Tibial nerve (tissue), 4 donors: ENCODE data around the gene ADCY4. TPM values are rescaled to one million over a fixed set of nuclear protein-coding genes. Genes with fewer than 3 reads are reported as not detected.
A peak's percentile ranks its signal among the peaks of the same experiment; 100 is the strongest.

ENCODE experiments used
- DNase-seq, 2 donors: peaks; one replicate each; pipeline ENCODE4 v3.0.0-alpha.2; 2019; ENCODE audit warnings: low spot score in 2 of 2
- H3K27ac ChIP-seq, 4 donors: fragments of 200-600 bp; sonication (generic) in 3 of 4; one replicate each; pipeline ENCODE4 v1.5.1; 2017 to 2019; ENCODE audit warnings: mild to moderate bottlenecking in 1 of 4
- H3K27me3 ChIP-seq, 2 donors: fragments of 200-600 bp; sonication (generic) in 1 of 2; one replicate each; pipeline versions ENCODE4 v1.5.1 to v1.6.0; 2017 to 2019
- H3K36me3 ChIP-seq, 3 donors: fragments of 200-600 bp; sonication (generic); one replicate each; pipeline ENCODE4 v1.5.1; 2018 to 2019
- H3K4me1 ChIP-seq, 4 donors: fragments of 200-600 bp; sonication (generic) in 3 of 4; one replicate each; pipeline ENCODE4 v1.5.1; 2017 to 2019
- H3K4me3 ChIP-seq, 4 donors: fragments of 200-600 bp; sonication (generic) in 3 of 4; one replicate each; pipeline ENCODE4 v1.5.1; 2017 to 2019; ENCODE audit warnings: mild to moderate bottlenecking in 1 of 4, moderate library complexity in 1 of 4
- H3K9me3 ChIP-seq, 4 donors: fragments of 200-600 bp; sonication (generic) in 3 of 4; one replicate each; pipeline ENCODE4 v1.5.1; 2017 to 2019
- EP300 ChIP-seq, 2 donors: sonication (generic); formaldehyde crosslinking; IDR thresholded peaks; one replicate each; pipeline ENCODE4 v1.6.1; 2017; ENCODE audit warnings: antibody characterized with exemption in 2 of 2, mild to moderate bottlenecking in 1 of 2
- POLR2A ChIP-seq, 2 donors: fragments of 450-650 bp; IDR thresholded peaks; one replicate each; pipeline ENCODE4 v1.6.1; 2017; ENCODE audit warnings: antibody characterized with exemption in 2 of 2, mild to moderate bottlenecking in 2 of 2, moderate library complexity in 2 of 2
- WGBS, 2 donors: methylation state at CpG; one replicate each; pipeline ENCODE4 v1.1.5; 2018; 5-methylcytosine and 5-hydroxymethylcytosine counted together
- total RNA-seq, 4 donors: library from RNA; depleted of rRNA; stranded (reverse); fragments of >200 nt; gene quantifications; one replicate each; pipeline ENCODE4 v1.1.0, GENCODE V29; 2016
- TF ChIP-seq, protein P1 (sequence below), 5 experiments: fragments of 200-600 bp in 3 of 5; fragments of 450-650 bp in 2 of 5; sonication (generic) in 3 of 5; IDR thresholded peaks; one replicate each; pipeline ENCODE4 v1.5.1; 2016 to 2019; ENCODE audit warnings: antibody characterized with exemption in 5 of 5, mild to moderate bottlenecking in 3 of 5, moderate library complexity in 2 of 5

The ADCY4 gene
- total RNA-seq, 4 donors from 2014 or later: 32.0 to 68.1 (median 53.2) TPM

DNA sequence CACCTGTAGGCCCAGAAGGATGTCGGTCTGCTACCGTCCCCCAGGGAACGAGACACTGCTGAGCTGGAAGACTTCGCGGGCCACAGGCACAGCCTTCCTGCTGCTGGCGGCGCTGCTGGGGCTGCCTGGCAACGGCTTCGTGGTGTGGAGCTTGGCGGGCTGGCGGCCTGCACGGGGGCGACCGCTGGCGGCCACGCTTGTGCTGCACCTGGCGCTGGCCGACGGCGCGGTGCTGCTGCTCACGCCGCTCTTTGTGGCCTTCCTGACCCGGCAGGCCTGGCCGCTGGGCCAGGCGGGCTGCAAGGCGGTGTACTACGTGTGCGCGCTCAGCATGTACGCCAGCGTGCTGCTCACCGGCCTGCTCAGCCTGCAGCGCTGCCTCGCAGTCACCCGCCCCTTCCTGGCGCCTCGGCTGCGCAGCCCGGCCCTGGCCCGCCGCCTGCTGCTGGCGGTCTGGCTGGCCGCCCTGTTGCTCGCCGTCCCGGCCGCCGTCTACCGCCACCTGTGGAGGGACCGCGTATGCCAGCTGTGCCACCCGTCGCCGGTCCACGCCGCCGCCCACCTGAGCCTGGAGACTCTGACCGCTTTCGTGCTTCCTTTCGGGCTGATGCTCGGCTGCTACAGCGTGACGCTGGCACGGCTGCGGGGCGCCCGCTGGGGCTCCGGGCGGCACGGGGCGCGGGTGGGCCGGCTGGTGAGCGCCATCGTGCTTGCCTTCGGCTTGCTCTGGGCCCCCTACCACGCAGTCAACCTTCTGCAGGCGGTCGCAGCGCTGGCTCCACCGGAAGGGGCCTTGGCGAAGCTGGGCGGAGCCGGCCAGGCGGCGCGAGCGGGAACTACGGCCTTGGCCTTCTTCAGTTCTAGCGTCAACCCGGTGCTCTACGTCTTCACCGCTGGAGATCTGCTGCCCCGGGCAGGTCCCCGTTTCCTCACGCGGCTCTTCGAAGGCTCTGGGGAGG is 23.9 kb downstream of the ADCY4 start, which contains the start of gene LTB4R:
TSS of gene LTB4R (plus strand) at position 857 of the 959 bp plus-strand sequence. CDS start 4,150 bp downstream, outside the sequence.
- peaks cover 0 to 21% (median 17%) of the 10 kb centered on the region in 3 donors for H3K36me3 ChIP-seq
- WGBS, 2 donors: 11 to 24% methylated on average over 25 to 54 of the region's 99 CpGs
- H3K4me1 ChIP-seq: peaks cover 0 to 72% (median 30%) of the 10 kb centered on the region in 4 donors

DNA sequence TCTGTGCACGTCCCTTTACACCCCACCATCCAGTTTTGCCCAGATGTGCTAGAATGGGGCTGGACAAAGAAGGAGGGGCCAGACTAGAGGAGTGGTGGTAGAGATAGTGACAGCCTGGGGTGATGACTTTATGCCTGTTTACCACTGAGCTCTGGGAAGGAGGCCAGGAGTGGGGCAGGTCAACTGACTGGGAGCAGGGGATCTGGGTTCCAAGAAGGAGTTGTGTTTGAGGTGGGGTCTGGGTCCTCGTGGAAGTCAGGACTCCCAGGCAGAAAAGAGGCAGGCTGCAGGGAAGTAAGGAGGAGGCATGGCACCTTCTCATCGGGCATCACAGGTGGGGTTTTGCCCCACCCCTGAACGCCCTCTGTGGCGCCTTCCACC is 24.6 kb downstream of the ADCY4 start:
- Histone ChIP-seq H3K9me3 (no peaks in the 10 kb centered on the region), H3K27ac (peak overlapping the region in 3 of 4 donors; percentile 0 to 90 (median 79)), H3K36me3 (peaks cover 0 to 28% (median 23%) of the 10 kb centered on the region in 3 donors), H3K4me3 (peak overlapping the region; percentile 41 to 76 (median 58)), H3K4me1 (peaks cover 0 to 68% (median 30%) of the 10 kb centered on the region in 4 donors), H3K27me3 (no peaks in the 10 kb centered on the region)
- no peak for DNase-seq
- WGBS, 2 donors: 35 to 85% methylated on average over 1 to 4 of the region's 5 CpGs
- TF ChIP-seq, protein P1, sequence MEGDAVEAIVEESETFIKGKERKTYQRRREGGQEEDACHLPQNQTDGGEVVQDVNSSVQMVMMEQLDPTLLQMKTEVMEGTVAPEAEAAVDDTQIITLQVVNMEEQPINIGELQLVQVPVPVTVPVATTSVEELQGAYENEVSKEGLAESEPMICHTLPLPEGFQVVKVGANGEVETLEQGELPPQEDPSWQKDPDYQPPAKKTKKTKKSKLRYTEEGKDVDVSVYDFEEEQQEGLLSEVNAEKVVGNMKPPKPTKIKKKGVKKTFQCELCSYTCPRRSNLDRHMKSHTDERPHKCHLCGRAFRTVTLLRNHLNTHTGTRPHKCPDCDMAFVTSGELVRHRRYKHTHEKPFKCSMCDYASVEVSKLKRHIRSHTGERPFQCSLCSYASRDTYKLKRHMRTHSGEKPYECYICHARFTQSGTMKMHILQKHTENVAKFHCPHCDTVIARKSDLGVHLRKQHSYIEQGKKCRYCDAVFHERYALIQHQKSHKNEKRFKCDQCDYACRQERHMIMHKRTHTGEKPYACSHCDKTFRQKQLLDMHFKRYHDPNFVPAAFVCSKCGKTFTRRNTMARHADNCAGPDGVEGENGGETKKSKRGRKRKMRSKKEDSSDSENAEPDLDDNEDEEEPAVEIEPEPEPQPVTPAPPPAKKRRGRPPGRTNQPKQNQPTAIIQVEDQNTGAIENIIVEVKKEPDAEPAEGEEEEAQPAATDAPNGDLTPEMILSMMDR (IDR thresholded peaks at IDR 0.05): no peak
- TF ChIP-seq EP300 (IDR thresholded peaks at IDR 0.05) (no peak), POLR2A (IDR thresholded peaks at IDR 0.05) (no peak)

More for the DNA sequence above, 23.9 kb downstream of the ADCY4 start, which contains the start of gene LTB4R:
- no peak for DNase-seq
- peaks cover 0 to 2% of the 10 kb centered on the region in 2 donors for H3K27me3 ChIP-seq
- TF ChIP-seq EP300 (IDR thresholded peaks at IDR 0.05): peak in 1 of 2 donors; percentile 4
- peak in 1 of 2 donors; percentile 10 for TF ChIP-seq POLR2A (IDR thresholded peaks at IDR 0.05)
- TF ChIP-seq, protein P1 (IDR thresholded peaks at IDR 0.05): peak; percentile 22 to 72 (median 51)
- peak within 1 kb of the TSS; percentile 41 to 76 (median 58) for H3K4me3 ChIP-seq
- H3K9me3 ChIP-seq: no peaks in the 10 kb centered on the region
- H3K27ac ChIP-seq: peak within 1 kb of the TSS; percentile 40 to 90 (median 80)

DNA sequence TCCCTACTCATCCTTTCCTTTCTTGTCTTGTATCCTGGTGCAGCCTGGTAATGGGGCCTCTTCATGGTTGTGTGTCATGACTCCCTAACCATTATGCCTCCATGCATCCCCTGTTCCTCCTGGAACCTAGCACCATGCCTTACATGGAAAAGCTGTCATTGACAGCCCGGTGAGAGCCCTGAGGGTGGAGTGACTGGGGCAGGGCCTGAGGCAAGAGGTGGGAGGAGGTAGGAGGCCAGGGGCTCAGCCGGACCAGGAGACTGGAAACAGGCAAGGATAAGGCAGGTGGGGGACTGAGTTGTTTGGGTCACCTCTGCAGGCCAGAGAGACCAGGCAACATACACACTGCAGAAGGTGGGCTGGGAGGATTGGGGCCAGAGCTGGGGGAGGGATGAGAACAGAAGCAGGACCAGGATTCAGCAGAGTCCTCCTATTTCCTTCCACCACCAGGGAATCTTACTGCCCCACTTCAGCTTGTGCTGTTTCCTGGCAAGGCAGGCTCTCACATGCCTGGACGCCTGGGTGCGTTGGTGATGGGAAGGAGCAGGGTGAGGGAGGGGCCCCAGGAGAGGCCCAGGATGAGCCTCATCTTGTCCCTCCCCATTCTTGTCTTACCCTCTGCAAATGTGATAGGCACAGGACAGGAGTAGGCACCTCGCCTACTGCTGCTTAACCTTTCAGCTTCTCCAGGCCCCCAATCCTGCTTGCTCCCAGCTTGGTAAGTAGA is 25.2 kb downstream of the ADCY4 start, which contains the start of gene LTB4R2:
TSS of gene LTB4R2 (plus strand) at position 603 of the 727 bp plus-strand sequence. CDS start 525 bp downstream, outside the sequence.
- no peaks in the 10 kb centered on the region for H3K9me3 ChIP-seq
- no peaks in the 10 kb centered on the region for H3K27me3 ChIP-seq
- no peak for DNase-seq
- peak within 1 kb of the TSS; percentile 41 to 76 (median 58) for H3K4me3 ChIP-seq
- H3K36me3 ChIP-seq: peaks cover 2 to 34% (median 24%) of the 10 kb centered on the region in 3 donors
- 59 to 68% methylated on average over 5 of the region's 5 CpGs for WGBS, 2 donors
- H3K27ac ChIP-seq: peak within 1 kb of the TSS; percentile 40 to 90 (median 80)
- no peak for TF ChIP-seq EP300 (IDR thresholded peaks at IDR 0.05)
- TF ChIP-seq, protein P1 (IDR thresholded peaks at IDR 0.05): no peak
- TF ChIP-seq POLR2A (IDR thresholded peaks at IDR 0.05): no peak
- peaks cover 0 to 63% (median 27%) of the 10 kb centered on the region in 4 donors for H3K4me1 ChIP-seq

DNA sequence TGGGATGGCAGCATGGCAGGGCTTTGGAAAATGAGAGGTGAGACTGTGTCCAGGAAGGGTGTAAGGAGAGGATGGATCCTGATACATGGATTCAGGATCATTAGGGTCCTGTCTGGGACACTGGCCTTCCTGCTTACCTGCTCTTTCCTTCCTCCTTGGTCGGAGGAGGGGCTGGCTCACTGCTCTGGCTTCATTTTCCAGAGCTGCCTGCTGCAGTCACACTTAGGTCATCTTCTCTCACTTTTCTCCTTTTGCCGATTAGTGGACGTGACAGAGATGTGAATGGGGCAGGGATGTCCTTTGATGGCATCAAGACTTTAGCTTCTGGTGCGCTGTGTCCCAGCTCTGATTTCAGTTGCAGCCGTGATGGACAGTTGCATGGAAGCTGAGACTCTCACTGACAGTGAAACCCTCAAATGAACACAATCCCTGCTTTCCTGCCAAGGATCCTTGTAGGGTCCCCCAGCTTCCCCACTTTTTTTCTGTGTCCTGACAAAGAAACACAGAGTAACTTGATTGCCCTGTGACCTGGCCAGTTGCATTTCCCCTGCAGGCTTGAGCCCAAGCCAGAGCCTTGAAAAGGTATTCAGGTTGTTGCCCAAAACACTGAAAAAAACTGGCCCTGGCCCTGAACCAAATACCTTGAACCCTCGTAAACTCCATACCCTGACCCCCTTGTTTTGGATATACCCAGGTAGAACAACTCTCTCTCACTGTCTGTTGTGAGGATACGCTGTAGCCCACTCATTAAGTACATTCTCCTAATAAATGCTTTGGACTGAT is 26.3 kb downstream of the ADCY4 start:
- DNase-seq: no peak
- H3K36me3 ChIP-seq: peaks cover 7 to 45% (median 35%) of the 10 kb centered on the region in 3 donors
- H3K27ac ChIP-seq: no peak overlapping the region
- no peaks in the 10 kb centered on the region for H3K27me3 ChIP-seq
- peaks cover 0 to 52% (median 24%) of the 10 kb centered on the region in 4 donors for H3K4me1 ChIP-seq
- whole genome bisulfite sequencing, 2 donors: 80 to 85% methylated on average over 7 of the region's 7 CpGs
- no peak for TF ChIP-seq EP300 (IDR thresholded peaks at IDR 0.05)
- TF ChIP-seq, protein P1 (IDR thresholded peaks at IDR 0.05): no peak
- TF ChIP-seq POLR2A (IDR thresholded peaks at IDR 0.05): no peak
- H3K4me3 ChIP-seq: no peak overlapping the region
- H3K9me3 ChIP-seq: no peaks in the 10 kb centered on the region
